Measurements from ENCODE around the gene NBPF1. TPM values are rescaled to one million over a fixed set of nuclear protein-coding genes. Genes with fewer than 3 reads are reported as not detected.
"Not testable (repeated sequence)": the region's sequence is repeated elsewhere in the genome, so short reads cannot be mapped to it uniquely, and the experiment has no call there.

The NBPF1 gene
- total and polyA plus RNA-seq, 9 of the 15 experiments (the other 6 are each of a cell fraction or from before 2014, with no cell fraction given), result 5.2 to 42.6 (median 24.1) TPM

GRCh38 chr1:16595216-16595615 lies 18.1 kb downstream of the NBPF1 start:
- not testable (repeated sequence) for FAIRE-seq; H3K4me2 ChIP-seq (ENCODE audit: insufficient read depth, low read length)

GRCh38 chr1:16591845-16592244 lies 21.5 kb downstream of the NBPF1 start:
- H4K20me1 ChIP-seq (replicated peaks; ENCODE audit: control insufficient read depth, insufficient read depth, low read length); ATAC-seq; H3K27ac ChIP-seq (ENCODE audit: extremely low read depth, low read depth, low read length); H3K79me2 ChIP-seq (ENCODE audit: control insufficient read depth, insufficient read depth, low read length); H3K4me3 ChIP-seq; H3K36me3 ChIP-seq (ENCODE audit: control insufficient read depth, insufficient read depth, low read length); H3K4me2 ChIP-seq (ENCODE audit: insufficient read depth, low read length); FAIRE-seq; H3K9me3 ChIP-seq (replicated peaks; ENCODE audit: control insufficient read depth, insufficient read depth, low read depth, low read length); BruUV-seq (replicated peaks); H3K9me1 ChIP-seq (ENCODE audit: control insufficient read depth, insufficient read depth, low read length); H3K27me3 ChIP-seq (ENCODE audit: control insufficient read depth in 2 of 2, insufficient read depth in 2 of 2, low read length in 2 of 2); DNase-seq (ENCODE audit: extremely low read depth in 1 of 4, low spot score in 3 of 4); H2AFZ ChIP-seq (ENCODE audit: low read depth, low read length); H3K9ac ChIP-seq (ENCODE audit: insufficient read depth in 1 of 2, low read depth in 2 of 2, low read length in 2 of 2); intact Hi-C loops (cut with micrococcal nuclease); H3K4me1 ChIP-seq (replicated peaks in 1 of 2; ENCODE audit: control insufficient read depth in 2 of 2, insufficient read depth in 2 of 2, low read length in 2 of 2); TF ChIP-seq REST (CRISPR knock-in tag; IDR thresholded peaks at IDR 0.05; ENCODE audit: low read depth): not testable (repeated sequence)
- in situ Hi-C loops (cut with MboI), result loop anchor here (25.0 kb wide), 1 partner anchor 445 kb away; no protein-coding TSS in a partner anchor
- WGBS (ENCODE audit: insufficient coverage, low coverage, missing lambda C conversion rate), result 1% methylated on average over 4 of the region's 8 CpGs
- POLR2A ChIA-PET, result interaction anchor here (0.6 kb wide), 1 partner anchor 12 kb away, joined by 3 read pairs; no protein-coding TSS in a partner anchor
- peak; percentile 19 to 28; a peak in 2 of 4 replicates for TF ChIP-seq RAD21 (CRISPR knock-in tag; conservative IDR thresholded peaks at IDR 0.05 in 1 of 2, IDR thresholded peaks at IDR 0.05 in 1 of 2)
- peak; percentile 39; the same call in 1 of the 2 replicates for TF ChIP-seq REST (IDR thresholded peaks at IDR 0.05; ENCODE audit: borderline replicate concordance)
- TF ChIP-seq CTCF (IDR thresholded peaks at IDR 0.05 in 2 of 3, conservative IDR thresholded peaks at IDR 0.05 in 1 of 3; ENCODE audit: insufficient read depth in 2 of 3, low read depth in 1 of 3, low read length in 3 of 3), result peak in 1 of 3 experiments; percentile 19; a peak in 1 of 6 replicates
- CTCF ChIA-PET (ENCODE audit: low intra/inter-chr PET ratio), result interaction anchor here (0.9 to 2.1 kb wide), 2 partner anchors 29 to 120 kb away, joined by 3 to 9 read pairs; no protein-coding TSS in a partner anchor

More at GRCh38 chr1:16595216-16595615, 18.1 kb downstream of the NBPF1 start:
- ATAC-seq; H3K9me1 ChIP-seq (ENCODE audit: control insufficient read depth, insufficient read depth, low read length); CTCF ChIA-PET (ENCODE audit: low intra/inter-chr PET ratio); DNase-seq (ENCODE audit: extremely low read depth in 1 of 4, low spot score in 3 of 4); H3K27ac ChIP-seq (ENCODE audit: extremely low read depth, low read depth, low read length); H3K79me2 ChIP-seq (ENCODE audit: control insufficient read depth, insufficient read depth, low read length); intact Hi-C loops (cut with micrococcal nuclease); H3K36me3 ChIP-seq (ENCODE audit: control insufficient read depth, insufficient read depth, low read length); H2AFZ ChIP-seq (ENCODE audit: low read depth, low read length); H3K4me1 ChIP-seq (replicated peaks in 1 of 2; ENCODE audit: control insufficient read depth in 2 of 2, insufficient read depth in 2 of 2, low read length in 2 of 2); POLR2A ChIA-PET; H3K9ac ChIP-seq (ENCODE audit: insufficient read depth in 1 of 2, low read depth in 2 of 2, low read length in 2 of 2); H3K27me3 ChIP-seq (ENCODE audit: control insufficient read depth in 2 of 2, insufficient read depth in 2 of 2, low read length in 2 of 2); H3K4me3 ChIP-seq; H3K9me3 ChIP-seq (replicated peaks; ENCODE audit: control insufficient read depth, insufficient read depth, low read depth, low read length); H4K20me1 ChIP-seq (replicated peaks; ENCODE audit: control insufficient read depth, insufficient read depth, low read length); BruUV-seq (replicated peaks): not testable (repeated sequence)
- WGBS (ENCODE audit: insufficient coverage, low coverage, missing lambda C conversion rate), result 93% methylated on average over 1 of the region's 1 CpG
- in situ Hi-C loops (cut with MboI), result loop anchor here (25.0 kb wide), 1 partner anchor 442 kb away; no protein-coding TSS in a partner anchor
